Fibroblast of skin of left quadriceps (primary cell): ENCODE data around the gene DUSP10.

ENCODE experiments used
- DNase-seq, 2 experiments: peaks; one replicate each; pipeline ENCODE4 v3.0.0-alpha.2; 2013; ENCODE audit warnings: low read depth in 2 of 2

DUSP10 gene

DNA sequence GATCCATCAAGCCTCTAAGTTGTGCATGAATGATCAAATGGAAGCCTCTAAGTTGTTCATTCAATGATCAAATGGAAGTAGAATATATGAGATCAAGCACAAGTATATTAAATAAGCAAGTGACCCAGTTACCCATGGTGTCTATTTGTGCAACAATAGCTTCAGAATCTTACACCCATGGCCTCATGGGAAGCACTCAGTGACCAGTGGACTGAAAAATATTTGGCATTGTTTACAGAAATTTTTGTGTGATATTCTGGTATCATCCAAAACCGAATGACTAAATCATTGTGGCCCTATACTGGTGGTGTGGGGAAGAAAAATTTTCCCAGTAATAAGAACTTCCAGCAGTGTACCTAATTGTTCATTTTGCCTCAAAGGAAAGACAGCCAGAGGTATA is 46.6 kb downstream of the DUSP10 start:
- no peak for DNase-seq

- DNase-seq: no peak
These were observed 47.8 kb downstream of the DUSP10 start for GRCh38 chr1:221694109-221694508.

DNA sequence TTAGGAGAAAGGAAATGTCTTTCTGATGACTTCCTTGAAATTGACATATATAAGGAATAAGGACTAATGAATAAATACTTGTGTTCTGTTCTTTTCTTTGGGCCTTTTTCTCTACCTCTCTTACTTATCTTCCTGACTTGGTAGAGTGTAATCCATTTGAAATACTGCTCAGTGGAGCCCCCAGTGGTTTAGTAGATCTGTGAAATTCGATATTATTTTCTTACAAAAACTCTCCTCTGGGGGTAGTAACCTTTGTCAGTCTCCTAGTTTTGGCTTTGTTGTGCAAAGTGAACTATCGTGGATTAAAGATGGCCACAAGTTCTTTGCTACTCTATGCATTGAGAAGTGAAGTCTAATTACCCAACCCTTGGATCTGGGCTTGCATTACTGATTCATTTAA is 48.8 kb downstream of the DUSP10 start:
- no peak for DNase-seq

DNA sequence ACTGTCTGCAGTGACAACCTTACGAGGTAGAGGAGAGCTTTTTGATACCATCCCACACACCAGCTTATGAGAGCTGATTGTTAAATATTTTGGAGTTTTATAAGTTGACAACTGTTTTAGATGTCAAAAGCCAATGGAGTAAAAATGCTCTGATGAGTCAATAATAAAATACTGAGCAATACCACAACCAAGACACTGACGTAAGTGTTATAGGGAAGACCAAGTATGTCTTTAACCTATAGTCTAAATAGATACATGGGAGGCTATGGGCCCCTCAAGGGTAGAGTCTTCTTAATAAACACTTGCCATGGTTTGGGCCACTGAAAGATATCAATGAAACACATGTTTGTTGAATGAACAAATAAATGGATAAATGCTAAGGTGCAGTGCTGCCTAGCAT is 49.2 kb downstream of the DUSP10 start:
- DNase-seq: no peak

GRCh38 chr1:221691261-221691660 is 50.6 kb downstream of the DUSP10 start:
- no peak for DNase-seq

- DNase-seq: no peak
These were observed 51.0 kb downstream of the DUSP10 start for GRCh38 chr1:221690858-221691257.

- no peak for DNase-seq
These were observed 52.8 kb downstream of the DUSP10 start for GRCh38 chr1:221689138-221689537.

GRCh38 chr1:221688488-221688843 is 53.4 kb downstream of the DUSP10 start:
- no peak for DNase-seq

DNA sequence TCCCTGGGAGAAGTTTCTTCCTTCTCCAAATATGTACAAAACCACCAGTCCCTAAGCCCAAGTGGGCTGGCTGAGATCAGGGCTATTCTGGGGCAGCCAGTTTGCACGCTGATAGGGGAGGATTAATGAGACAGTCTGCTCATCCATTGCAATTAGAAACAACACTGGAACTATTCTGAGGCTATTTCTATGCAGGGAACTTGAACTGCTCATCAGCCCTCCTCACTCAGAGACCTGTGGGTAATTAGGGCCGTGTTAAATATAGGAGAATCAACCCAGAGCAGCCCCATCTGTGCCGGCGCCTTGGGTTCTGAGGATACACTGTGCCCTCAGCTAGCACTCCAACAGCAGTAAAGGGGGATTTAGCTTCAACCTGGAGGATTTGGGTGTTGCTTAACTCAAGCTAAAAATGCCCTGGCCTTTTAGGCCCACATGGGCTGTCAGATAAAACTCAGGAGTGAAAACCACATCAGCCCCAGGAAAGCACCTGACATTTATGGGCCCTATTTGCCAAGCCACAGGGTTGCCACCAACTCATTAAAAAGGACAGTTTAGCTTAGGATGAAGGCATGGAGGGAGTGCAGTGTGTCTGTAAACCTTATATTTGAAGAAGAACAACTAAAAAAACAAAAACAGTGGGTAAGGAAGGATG is 53.9 kb downstream of the DUSP10 start:
- DNase-seq: no peak

DNA sequence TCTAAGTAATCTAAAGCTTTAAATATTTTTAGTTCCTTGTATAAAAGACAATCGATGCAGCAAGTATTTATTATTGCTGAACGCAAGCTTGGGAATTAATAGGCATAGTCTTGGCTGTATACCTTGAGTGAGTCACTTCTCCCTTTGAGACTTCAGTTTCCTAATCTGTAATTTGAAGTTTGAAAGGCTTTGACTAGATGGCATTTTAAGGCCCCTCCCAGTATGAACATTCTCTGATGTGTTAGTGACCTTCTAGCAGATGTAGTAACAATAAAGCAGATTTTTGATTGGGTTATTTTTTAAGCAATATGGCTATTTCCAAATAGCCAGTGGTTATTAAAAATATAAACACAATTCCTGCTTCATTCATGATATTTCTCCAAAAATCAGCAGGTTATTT is 58.2 kb downstream of the DUSP10 start:
- no peak for DNase-seq

DNA sequence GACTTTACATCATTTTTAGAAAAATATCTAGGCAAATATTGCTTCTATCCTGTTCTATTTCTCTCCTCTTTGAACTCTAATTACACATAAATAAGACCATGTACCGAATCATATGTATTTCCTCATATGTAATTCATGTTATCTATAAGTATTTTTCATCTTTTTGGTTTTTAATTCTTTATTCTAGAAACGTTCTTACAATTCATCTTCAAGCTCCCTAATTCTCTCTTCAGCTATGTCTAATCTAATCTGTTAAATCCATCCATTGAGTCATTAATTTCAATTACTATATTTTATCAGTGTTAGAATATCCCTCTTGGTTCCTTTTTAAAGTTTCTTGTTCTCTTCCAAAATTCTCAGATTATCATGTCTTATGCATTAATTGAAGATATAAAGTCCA is 61.8 kb downstream of the DUSP10 start:
- no peak for DNase-seq

DNA sequence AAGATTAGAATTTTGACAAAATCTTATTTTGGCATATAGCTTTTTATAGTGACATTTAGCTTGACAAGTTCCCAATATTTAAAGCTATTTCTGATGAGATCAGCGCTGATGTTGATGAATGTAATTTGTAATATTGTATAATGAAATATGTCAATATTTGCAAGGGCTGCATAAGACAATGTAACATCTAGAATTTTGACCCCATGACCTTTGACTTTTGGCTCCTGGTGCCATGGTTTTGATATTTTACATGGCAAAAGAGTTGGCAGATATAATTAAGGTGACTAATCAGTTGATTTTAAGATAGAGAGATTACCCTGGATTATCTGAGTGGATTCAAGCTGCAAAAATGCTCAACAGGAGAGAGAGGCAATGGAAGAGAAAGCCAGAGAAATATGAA is 63.9 kb downstream of the DUSP10 start:
- no peak for DNase-seq

GRCh38 chr1:221675880-221676800 is 65.7 kb downstream of the DUSP10 start:
- no peak for DNase-seq

DNA sequence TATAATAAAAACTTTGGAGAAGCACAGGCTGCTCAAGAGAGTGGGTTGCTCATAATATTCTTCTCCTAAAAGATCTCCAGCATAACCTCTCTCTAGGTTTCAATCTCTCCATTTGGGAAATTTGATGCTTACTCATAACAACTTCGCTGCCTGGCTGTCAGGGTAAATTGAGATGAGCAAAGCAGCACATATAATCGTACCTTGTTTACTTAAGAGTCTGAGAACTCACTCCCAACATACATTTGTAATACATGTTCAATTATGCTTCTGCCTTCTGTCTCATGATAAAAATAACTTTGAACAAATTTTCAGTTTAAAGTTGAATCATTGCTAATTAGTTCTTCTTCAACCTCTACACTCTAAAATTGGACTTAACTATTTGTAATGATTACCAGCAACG is 68.9 kb downstream of the DUSP10 start:
- DNase-seq: no peak

- DNase-seq: peak; percentile 34 to 42
These were observed 69.6 kb downstream of the DUSP10 start for GRCh38 chr1:221672239-221672645.

- peak; percentile 52 to 56 for DNase-seq
These were observed 71.8 kb downstream of the DUSP10 start for GRCh38 chr1:221670081-221670480.

DNA sequence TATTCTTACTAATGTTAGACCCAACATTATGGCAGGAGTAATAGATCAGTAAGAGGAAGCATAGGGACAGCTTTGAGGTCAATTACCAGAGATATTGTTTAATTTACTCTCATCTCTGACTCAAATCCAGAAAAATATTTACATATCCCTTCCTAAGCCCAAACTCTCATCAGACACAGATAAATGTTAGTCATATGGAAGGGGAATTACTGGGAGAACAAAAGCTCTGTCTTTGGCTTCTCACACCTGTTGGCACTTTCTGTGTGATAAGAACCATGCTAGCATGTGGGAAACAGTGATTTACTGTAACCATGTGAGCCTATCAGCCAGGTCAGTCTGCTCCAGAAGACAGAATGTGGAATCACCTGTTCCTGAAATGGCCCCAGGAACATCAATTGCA is 72.4 kb downstream of the DUSP10 start:
- no peak for DNase-seq

DNA sequence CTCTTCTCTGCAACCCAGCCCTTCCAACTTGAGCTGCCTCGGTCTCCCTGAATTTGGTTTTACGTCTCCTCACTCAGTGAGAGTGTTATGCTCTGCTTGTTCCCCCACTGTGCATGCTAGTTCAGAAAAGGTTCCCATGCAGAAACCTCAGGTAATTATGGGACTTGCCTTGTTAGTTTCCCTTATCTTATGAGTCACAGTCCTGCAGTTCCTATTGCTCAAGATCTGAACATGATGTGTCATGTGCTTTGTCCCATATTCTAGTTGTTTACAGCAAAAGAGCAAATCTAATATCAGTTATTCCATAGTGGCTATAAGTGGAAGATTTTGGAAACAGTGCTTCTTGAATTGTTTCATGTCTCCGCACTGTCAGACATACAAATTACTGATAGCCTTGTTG is 74.4 kb downstream of the DUSP10 start:
- peak; percentile 34 to 36 for DNase-seq

- DNase-seq: no peak
These were observed 77.6 kb downstream of the DUSP10 start for GRCh38 chr1:221664253-221664652.

DNA sequence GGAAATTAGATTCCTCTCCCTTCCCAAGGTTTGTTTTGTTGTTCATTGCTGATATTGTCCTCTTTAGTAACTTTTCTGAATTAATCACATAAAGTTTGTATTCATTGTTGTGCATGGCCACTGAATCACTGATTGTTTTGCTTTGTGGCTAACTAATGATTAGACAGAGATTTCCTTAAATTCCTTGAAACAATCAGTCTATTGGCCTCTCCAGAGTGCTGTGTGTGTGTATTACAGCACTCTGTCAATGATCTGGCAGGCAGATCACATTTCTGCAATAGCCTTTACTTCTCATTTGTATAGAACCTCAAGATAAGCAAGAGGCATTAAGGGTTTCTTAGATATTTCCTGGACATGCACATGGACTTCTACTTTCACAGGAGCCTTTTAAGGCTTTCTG is 78.6 kb downstream of the DUSP10 start:
- DNase-seq: no peak

DNA sequence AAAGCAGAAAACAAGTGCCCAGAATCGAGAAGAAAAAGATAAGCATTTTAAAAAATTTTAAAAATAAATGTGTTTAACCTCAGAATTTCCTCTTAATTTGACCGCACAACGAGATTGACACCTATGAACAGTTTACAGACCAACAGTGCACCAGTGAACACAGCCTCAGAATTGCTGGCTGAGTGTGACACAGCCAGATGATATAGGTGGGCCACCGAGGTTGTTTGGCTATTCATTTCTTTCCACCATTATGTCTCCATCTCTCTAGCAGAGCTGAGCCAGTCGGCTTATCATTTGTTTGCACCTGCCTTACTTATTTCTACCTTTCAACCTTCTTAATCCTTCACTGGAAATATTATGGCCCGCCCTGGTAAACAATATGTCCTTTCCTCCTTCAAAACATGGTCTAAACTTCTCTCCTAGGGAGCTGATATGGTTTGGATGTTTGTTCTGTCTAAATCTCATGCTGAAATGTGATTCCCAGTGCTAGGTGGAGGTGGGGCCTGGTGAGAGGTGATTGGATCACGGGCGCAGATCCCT is 86.1 kb downstream of the DUSP10 start:
- DNase-seq: no peak
